A549 treated with AZD9567 at 1 μM for 4 hours (cell line): Measurements from ENCODE around the gene VAV2. TPM values are rescaled to one million over a fixed set of nuclear protein-coding genes. Genes with fewer than 3 reads are reported as not detected.

Experiments used
- total RNA-seq: library from RNA; stranded (reverse); fragments of 200-300 nt; extraction: Qiagen RNA extraction; gene quantifications from 5 replicates; pipeline ENCODE4 v1.2.3, GENCODE V29; 2022; ENCODE audit not compliant: insufficient read depth

VAV2 gene
- total RNA-seq, result 34.2 to 42.9 TPM (median 39.1 TPM) in 5 replicates

GRCh38 chr9:133991964-133992779, at the start of gene VAV2:
TSS of gene VAV2 (minus strand) at chr9:133992324. CDS start at chr9:133992278, 46 bp downstream.

GRCh38 chr9:134024828-134025605, 32.9 kb upstream of the VAV2 start, which contains the start of gene BRD3OS:
TSS of gene BRD3OS (plus strand) at chr9:134025481. CDS start at chr9:134026748, 1,267 bp downstream.

GRCh38 chr9:133737774-133738639, 254.1 kb downstream of the VAV2 start, which contains the start of gene SARDH:
TSS of gene SARDH (minus strand) at chr9:133738352. CDS start at chr9:133734173, 4,179 bp downstream.

Other genes starting within 250 kb of the VAV2 start
- 9.9 to 19.8 TPM (median 17.5 TPM) in 5 replicates for gene BRD3OS, start 33.2 kb upstream of the VAV2 start, total RNA-seq
- gene BRD3, start 75.7 kb upstream of the VAV2 start, total RNA-seq, result 14.1 to 21.5 TPM (median 18.7 TPM) in 5 replicates
- 61.6 to 67.6 TPM (median 65.3 TPM) in 5 replicates for gene WDR5, start 143.8 kb upstream of the VAV2 start, total RNA-seq
- gene RNU6ATAC, start 172.2 kb upstream of the VAV2 start, total RNA-seq, result not detected in 5 replicates